Activated CD4-positive, alpha-beta T cell treated with anti-CD3 and anti-CD28 coated beads for 24 hours (primary cell): Measurements from ENCODE around the gene KRTAP1-1.
"Not testable (repeated sequence)": the region's sequence is repeated elsewhere in the genome, so short reads cannot be mapped to it uniquely, and the experiment has no call there.

Experiments
- DNase-seq, 2 donors: peaks; one replicate each; pipeline ENCODE4 v3.0.0-alpha.2; 2020; ENCODE audit warnings: low read depth in 2 of 2

Gene KRTAP1-1

GRCh38 chr17:41040783-41041571 lies at the start of gene KRTAP1-1:
TSS of gene KRTAP1-1 (minus strand) at chr17:41041450. CDS start at chr17:41041397, 53 bp downstream.
- not testable (repeated sequence) for DNase-seq

GRCh38 chr17:41088760-41089352 lies 47.6 kb upstream of the KRTAP1-1 start:
- DNase-seq: not testable (repeated sequence)

- DNase-seq: not testable (repeated sequence)
Measured at GRCh38 chr17:41084100-41084856, 43.0 kb upstream of the KRTAP1-1 start, which contains the start of gene KRTAP4-7. TSS of gene KRTAP4-7 (plus strand) at chr17:41084150. CDS start at chr17:41084207, 57 bp downstream.

- DNase-seq: not testable (repeated sequence)
Measured at GRCh38 chr17:41083427-41083826, 42.2 kb upstream of the KRTAP1-1 start.

- DNase-seq: no peak
Measured at GRCh38 chr17:41082626-41083025, 41.4 kb upstream of the KRTAP1-1 start.

- DNase-seq: no peak
Measured at GRCh38 chr17:41076788-41077187, 35.5 kb upstream of the KRTAP1-1 start.

- DNase-seq: no peak
Measured at GRCh38 chr17:41073676-41074075, 32.4 kb upstream of the KRTAP1-1 start.

GRCh38 chr17:41071606-41072360 lies 30.5 kb upstream of the KRTAP1-1 start:
- DNase-seq: no peak

- no peak for DNase-seq
Measured at GRCh38 chr17:41069031-41069430, 27.8 kb upstream of the KRTAP1-1 start.

GRCh38 chr17:41067281-41067680 lies 26.0 kb upstream of the KRTAP1-1 start:
- no peak for DNase-seq

GRCh38 chr17:41065829-41066624 lies 24.8 kb upstream of the KRTAP1-1 start, which contains the start of gene KRTAP2-4:
TSS of gene KRTAP2-4 (minus strand) at chr17:41065879. CDS start at chr17:41065845, 34 bp downstream.
- DNase-seq: no peak

GRCh38 chr17:41065016-41065689 lies 23.9 kb upstream of the KRTAP1-1 start:
- not testable (repeated sequence) for DNase-seq

GRCh38 chr17:41064301-41064700 lies 23.1 kb upstream of the KRTAP1-1 start:
- DNase-seq: no peak

GRCh38 chr17:41063449-41063848 lies 22.2 kb upstream of the KRTAP1-1 start:
- no peak for DNase-seq

GRCh38 chr17:41061964-41062363 lies 20.7 kb upstream of the KRTAP1-1 start:
- no peak for DNase-seq

GRCh38 chr17:41060052-41060604 lies 18.9 kb upstream of the KRTAP1-1 start, which contains the start of gene KRTAP2-3:
TSS of gene KRTAP2-3 (minus strand) at chr17:41060114. CDS start at chr17:41060050, 64 bp downstream.
- DNase-seq: no peak

GRCh38 chr17:41059276-41060051 lies 18.2 kb upstream of the KRTAP1-1 start:
- not testable (repeated sequence) for DNase-seq

GRCh38 chr17:41058741-41059140 lies 17.5 kb upstream of the KRTAP1-1 start:
- no peak for DNase-seq

GRCh38 chr17:41057547-41057946 lies 16.3 kb upstream of the KRTAP1-1 start:
- DNase-seq: no peak
